ENCODE results near the gene C1QTNF7.

Gene C1QTNF7

DNA sequence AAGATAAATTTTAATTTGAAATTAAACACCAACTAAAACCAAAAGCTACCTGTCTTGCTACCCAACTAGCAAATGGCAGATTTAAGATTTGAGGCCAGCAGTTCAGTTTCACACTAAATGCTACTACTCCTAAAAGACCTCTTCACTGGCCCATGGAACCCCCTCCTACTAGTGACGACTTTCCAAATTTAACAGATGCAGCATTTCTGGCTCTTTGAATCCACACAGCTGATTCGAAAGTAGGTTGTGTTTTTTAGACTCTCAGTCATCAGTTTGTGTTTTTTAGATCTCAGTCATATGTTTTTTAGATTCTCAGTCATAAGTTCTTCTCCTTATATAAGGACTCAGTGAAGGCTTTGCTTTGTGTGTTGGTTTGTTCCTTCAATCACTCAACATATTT is 30.8 kb downstream of the C1QTNF7 start:
- no peak for DNase-seq

DNA sequence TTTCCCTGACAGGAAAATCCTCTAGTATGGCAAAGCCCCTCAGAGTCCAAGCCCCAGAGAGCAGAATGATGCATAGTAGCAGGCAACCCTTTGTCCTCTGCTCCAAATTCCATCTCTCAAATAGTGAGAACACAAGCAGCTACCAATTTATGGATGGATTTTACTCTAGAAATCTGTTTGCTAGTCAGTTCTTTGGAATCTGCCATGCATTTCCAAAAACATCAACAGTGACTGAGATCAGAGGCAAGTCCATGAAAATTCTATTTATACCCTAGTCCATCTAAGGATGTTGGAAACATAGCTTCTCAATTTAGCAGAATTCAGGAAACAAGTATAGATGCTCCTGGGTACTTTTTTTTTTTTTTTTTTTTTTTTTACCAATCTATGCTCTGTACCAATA is 31.9 kb downstream of the C1QTNF7 start:
- no peak for DNase-seq

DNA sequence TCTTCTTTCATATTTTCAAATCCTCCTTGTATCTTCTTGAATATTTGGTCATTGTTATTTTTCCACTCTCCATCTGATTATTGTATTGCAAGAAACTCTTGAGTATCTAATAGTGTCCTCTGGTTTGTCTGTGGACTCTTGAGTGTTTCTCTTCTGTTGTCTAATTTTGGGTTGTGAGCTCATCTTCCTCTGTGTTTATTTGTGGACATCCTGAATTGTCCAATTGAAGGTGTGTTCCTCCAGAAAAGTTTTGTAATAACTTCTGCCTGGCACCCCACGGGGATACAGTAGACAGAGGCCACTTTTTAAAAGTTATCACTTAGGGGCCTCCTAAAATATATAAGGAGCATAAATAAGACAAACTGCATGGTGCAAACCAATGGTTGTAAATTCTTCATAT is 38.8 kb downstream of the C1QTNF7 start:
- no peak for DNase-seq

DNA sequence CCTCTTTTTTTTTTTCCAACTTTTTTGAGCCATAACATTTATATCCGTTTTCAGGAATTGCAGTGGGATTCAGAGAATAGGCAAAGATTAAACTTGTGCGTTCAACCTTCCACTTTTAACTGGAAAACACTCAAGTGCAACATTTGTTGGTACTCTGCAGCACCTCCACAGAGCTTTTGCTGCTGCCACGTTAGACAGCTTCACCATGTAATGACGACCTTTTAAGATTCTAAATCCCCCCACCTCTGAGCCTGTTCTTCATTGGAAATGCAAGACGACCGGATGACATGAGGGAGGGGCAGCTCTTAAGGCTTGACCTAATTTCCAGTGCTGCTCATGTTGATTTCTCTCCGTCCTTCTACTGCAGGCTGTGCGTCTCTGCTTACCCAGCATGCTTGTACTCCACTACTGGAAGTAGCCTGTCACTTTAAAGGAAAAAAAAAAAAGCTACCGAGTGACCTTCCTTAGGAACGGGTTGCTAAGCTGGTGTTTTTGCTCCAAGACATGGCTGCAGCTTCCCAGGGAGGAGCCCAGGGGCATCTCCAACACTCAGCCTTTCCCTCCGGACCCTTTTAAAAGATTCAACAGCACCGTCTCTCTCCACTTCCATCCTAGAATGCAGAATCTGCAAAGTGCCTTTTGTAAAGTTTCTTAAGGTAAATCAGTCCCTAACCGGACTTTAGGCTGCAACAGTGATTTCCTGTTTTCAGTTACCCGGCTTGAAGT is 41.7 kb downstream of the C1QTNF7 start, which contains the start of gene CC2D2A:
Gene CC2D2A (plus strand): TSS at position 481 of the 726 bp plus-strand sequence. CDS start 6,051 bp downstream, outside the sequence.
- no peak for DNase-seq

DNA sequence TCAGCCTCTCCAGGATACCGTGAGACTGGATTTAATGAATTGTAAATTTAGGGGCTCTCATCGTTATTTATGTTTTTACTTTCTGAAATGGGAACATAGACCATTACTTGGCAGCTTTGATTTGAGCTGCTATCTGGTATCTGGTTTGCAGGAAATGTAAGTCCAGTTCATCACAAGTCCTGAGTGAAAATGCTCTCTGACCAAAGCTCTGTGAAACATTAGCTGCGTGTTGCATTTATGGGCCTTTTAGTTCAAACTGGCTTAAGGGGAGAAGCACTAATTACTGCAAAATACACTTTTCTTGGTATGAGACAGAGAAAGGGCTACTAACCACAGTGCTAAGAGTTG is 42.3 kb downstream of the C1QTNF7 start:
- no peak for DNase-seq

DNA sequence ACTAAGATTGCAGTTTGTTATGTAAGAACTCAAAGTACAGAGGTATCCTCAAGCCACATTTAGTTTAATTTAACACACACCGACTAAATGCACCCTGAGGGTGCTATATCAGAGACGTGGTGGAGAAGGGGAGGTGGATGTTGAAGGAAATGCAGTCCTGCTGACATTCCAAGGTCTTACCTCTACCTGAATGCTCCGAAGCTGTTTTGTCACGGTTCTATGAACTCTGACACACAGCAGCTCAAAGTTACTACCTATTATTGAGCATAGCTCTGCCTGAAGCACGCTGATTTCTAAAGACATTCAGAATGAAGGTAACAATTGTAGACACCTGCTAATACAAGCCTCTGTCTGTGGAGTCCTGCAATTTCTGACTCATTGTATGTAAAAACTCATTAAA is 48.6 kb downstream of the C1QTNF7 start:
- DNase-seq, result no peak

DNA sequence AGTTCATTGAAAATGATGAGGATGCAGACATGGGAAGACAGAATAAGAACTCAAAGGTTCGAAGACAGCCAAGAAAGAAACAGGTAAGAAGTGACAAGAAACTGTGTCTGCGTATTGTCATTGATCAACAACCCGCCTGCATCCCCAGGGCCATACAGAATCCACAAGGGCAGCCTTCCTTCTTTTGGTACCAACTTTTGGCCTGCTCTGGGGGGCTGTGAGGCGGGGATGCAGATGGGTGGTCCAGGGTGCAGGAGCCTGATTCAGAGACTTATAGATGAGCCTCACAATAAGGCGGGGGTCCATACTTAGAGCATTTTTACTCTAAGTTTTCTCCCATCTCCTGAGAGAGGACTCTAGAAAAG is 50.9 kb downstream of the C1QTNF7 start:
- DNase-seq, result no peak

DNA sequence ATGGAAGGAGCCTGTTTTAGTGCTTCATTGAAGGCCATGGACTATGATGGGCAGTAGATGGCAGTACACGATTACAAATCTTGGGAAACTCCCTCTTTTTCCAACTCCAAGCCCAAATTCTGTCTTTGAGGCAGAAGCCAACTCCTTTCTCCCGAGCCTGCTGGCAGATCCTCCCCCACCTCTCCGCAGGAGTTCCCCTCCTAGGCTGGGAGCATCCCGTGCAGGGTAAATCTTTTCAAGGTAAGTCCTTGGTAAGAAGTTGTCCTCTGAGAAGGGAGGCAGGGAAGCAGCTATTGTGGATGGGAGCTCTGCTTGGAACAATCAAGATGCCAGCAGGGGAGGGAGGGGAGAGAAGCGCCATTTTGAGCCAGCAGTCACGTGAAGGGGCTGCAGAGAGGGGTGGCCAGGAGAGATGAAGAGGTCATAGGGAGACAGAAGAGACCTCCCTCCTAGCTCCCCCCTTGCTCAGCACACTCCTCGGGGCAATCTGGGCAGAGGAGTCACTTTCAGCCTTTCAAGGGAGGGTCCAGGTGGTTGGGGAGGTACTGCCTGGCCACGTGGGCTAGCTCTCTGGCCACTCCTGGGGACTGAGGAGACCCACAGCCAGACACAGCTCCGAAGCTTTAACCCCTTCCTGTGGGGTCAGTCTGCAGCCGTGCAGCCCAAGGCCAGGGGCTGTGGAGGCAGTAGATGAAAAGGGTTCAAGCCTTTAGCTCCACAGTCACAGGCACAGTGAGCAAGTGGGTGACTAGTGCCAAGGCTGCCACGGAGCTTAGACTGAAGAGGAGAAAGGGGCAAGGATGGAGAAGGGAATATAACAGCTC is 51.5 kb downstream of the C1QTNF7 start:
- no peak for DNase-seq

DNA sequence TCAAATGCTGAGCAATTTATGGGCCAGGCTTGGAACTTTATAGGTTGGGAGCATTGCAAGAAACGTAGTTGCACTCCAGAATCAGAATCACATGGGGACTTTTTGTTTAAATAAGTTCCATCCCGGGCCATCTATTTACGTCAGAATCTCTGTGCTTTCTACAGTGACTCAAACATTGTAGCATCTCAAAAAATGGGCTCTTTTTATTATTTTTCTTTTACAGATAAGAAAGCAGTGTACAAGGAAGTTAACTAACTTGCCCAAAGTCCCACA is 52.0 kb downstream of the C1QTNF7 start:
- no peak for DNase-seq

DNA sequence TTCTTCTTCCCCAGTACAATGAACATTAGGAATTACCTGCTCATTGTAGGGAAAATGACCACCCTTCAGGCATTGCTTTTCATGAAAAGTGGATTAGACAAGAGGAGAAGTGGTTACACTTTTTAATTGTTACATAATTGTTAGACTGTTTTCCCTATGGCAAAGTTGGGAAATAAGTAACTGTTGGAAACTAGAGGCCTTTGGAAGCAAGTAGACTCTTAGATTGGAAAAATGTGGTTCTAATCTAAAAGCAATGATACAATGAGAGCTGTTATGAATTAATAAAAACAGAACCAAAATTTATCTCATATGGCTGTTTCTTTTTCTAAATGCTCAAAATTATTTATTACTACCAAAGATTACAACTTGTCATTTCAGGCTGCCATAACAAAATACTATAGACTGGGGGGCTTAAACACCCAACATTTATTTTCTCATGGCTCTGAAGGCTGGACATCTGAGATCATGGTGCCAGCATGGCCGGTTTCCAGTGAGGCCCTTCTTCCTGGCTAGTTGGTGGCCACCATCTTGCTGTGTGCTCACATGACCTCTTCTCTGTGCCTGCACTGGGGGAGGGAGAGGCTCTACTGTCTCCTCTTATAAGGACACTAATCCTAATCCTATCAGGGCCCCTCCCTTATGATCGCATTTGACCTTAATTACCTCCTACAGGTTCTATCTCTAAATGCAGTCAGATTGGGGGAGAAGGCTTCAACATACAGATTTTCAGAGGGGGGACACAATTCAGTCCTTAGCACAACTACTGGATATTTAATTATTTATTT is 54.3 kb downstream of the C1QTNF7 start:
- DNase-seq, result no peak

DNA sequence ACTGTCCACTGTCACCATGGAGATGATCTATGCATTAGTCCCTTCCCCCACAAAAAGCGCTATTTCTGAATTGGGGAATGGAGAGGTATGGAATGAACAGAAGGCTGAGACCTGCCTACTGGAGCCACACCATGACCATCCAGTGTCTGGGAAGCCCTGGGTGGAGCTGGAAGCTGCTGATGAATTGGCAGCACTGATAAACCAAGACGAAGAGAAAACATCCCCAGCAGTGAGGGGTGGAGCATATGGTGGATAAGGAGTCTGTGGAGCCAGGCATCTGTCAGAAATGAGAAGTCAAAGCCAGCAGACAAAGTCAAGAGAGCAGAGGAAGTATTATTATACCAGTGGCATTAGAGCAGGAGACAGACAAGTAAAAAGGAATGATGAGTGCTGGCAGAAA is 55.0 kb downstream of the C1QTNF7 start:
- no peak for DNase-seq

DNA sequence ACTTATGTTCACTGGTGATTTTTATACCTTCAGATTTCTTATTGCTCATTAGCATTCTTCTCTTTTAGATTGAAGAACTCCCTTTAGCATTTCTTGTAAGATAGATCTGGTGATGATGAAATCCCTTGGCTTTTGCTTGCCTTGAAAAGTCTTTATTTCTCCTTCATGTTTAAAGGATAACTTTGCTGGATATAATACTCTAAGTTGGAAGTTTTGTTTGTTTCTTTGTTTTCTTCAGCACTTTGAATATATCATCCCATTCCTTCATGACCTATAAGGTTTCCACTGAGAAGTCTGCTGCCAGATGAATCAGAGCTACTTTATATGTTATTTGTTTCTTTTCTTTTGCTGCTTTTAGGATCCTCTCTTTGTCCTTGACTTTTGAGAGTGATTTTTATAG is 60.3 kb downstream of the C1QTNF7 start:
- DNase-seq, result no peak

DNA sequence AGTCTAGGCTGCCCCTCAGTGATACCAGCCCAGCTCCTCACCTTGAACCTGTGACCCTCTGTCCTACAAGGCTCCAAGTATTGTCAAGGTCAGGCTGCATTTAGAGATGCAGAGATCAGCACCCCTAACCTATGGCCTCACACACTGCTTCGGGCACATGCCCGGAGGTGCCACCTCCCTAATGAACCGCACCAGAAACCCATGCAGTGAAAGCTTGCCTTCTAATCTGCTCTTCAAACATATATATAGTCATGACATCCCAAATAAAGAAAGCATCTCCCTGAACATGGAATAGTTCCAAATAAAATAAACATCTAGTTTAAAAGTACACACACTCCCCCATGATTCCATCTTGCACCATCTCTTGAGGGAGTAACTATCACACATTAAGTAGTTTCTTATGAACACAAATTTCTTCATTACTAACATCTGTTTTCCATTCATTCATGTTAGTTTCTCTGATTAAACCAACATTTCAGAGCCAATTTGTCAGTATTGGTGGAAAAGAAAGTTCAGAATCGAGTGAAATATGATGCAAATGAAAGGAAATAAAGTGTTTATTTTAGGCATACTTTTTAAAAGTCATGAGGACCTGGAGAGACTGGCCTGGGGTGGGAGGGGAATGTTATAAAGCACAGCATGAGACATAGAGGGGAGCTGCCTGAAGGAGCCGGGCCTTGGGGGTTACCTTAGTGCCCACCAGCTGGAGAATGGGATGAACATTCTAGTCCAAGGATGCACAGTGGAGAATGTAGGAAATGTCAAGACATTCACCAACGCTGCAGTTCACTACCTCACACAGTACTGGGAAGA is 61.0 kb downstream of the C1QTNF7 start:
- DNase-seq, result no peak

DNA sequence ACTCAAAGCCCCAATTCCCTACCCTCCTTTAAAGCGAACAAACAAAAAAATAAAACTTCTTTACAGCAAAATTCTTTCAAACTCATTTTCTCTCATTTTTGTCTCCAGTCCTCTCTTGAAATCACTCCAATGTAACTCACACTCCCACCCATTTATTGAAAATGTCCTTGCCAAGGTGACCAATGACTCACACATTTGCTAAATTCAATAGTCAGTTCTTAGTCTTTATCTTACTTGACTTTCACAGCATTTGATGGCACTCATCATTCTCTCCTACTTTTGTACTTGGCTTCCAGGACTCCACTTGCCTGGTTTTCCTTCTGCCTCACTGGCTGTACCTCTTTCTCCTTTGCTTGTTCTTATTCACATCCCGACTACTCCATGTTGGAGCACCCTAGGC is 61.7 kb downstream of the C1QTNF7 start:
- DNase-seq, result no peak

DNA sequence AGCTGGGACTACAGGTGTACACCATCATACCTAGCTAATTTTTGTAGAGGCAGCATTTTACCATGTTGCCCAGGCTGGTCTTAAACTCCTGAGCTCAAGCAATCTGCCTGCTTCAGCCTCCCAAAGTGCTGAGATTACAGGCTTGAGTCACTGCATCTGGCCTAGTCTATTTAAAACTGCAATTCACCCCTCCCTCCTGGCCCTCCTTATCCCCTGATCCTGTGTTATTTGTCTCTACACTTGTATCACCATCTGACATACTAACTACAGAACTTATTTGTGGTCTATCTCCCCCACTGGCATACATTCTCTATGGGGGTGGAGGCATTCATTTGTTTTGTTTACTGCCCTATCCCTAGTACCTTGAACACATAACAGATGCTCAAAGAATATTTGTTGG is 65.6 kb downstream of the C1QTNF7 start:
- no peak for DNase-seq

DNA sequence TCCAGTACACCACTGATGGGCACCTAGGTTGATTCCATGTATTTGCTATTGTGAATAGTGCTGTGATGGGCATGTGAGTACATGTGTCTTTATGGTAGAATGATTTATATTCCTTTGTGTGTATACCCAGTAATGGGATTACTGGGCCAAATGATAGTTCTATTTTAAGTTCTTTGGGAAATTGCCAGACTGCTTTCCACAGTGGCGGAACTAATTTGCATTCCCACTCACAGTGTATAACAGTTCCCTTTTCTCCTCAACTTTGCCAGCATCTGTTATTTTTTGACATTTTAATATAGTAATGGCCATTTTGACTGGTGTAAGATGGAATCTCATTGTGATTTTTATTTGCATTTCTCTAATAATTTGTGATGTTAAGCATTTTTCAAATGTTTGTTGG is 67.8 kb downstream of the C1QTNF7 start:
- no peak for DNase-seq

All from stimulated activated CD4-positive, alpha-beta T cell treated with anti-CD3 and anti-CD28 coated beads, Interleukin-4, amount 100 ng/mL, for 4 hours (primary cell).